SJCRH30 (cell line): ENCODE results near the gene PLK5. TPM values are rescaled to one million over a fixed set of nuclear protein-coding genes. Genes with fewer than 3 reads are reported as not detected.

Experiments
- DNase-seq, 2 experiments: peaks; one replicate each; pipeline ENCODE4 v3.0.0-alpha.2; 2015 to 2020
- H3K27ac ChIP-seq: fragments of 250-450 bp; sonication (Bioruptor Pico); 2 replicates; pipeline ENCODE4 v1.5.1; 2020; ENCODE audit warnings: mild to moderate bottlenecking, moderate library complexity
- H3K27me3 ChIP-seq: fragments of 250-450 bp; sonication (Bioruptor Pico); 2 replicates; pipeline ENCODE4 v1.5.1; 2020; ENCODE audit warnings: mild to moderate bottlenecking, moderate library complexity
- H3K36me3 ChIP-seq: fragments of 250-450 bp; sonication (Bioruptor Pico); 2 replicates; pipeline ENCODE4 v1.5.1; 2020; ENCODE audit warnings: mild to moderate bottlenecking, moderate library complexity
- H3K4me1 ChIP-seq: fragments of 250-450 bp; sonication (Bioruptor Pico); 2 replicates; pipeline ENCODE4 v1.5.1; 2020; ENCODE audit warnings: mild to moderate bottlenecking, moderate library complexity
- H3K4me3 ChIP-seq: fragments of 250-450 bp; sonication (Bioruptor Pico); 2 replicates; pipeline ENCODE4 v1.5.1; 2020; ENCODE audit warnings: mild to moderate bottlenecking, moderate library complexity
- H3K9me3 ChIP-seq: fragments of 250-450 bp; sonication (Bioruptor Pico); replicated peaks from 2 replicates; pipeline ENCODE4 v1.5.1; 2020; ENCODE audit warnings: mild to moderate bottlenecking, moderate library complexity
- total RNA-seq: library from RNA; depleted of rRNA; stranded (reverse); fragments of >200 nt; shearing (Covaris generic); gene quantifications from 2 replicates; pipeline ENCODE4 v1.2.3, GENCODE V29; 2014

The PLK5 gene
- total RNA-seq, 1 experiment from 2014 or later = not detected

DNA sequence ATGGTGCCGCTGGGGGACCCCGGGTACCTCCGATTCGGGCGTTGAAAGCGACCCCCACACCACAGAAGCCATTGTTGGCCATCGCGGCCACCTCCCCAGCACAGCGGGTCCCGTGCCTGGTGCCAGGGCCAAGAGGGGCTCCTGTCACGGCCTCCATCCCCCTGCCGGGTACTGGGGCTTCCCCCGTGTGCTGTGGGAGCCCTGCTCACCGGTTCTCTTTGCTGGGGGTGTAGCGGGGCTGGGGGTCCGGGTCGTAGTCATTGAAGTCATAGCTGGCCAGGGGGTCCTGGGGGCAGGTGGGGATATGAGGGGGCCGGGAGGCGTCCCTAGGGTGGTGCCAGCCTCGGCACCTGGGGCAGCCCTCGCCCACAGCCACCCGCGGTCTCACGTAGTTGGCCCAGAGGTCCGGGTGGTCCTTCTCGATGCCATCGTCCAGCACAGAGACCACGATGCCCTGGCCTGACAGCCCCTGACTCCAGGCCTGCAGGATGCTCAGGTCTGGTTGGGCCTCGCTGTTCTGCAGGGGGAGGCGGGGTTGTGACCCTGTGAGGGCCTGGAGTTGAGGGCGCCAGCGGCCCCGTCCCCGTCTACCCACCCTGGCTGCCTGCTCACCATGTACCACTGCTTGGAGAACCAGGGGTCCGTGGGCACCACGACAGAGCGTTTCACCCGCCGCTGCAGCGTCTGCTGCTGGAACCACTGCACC is 36.1 kb upstream of the PLK5 start:
- Histone ChIP-seq H3K4me3 (no peak overlapping the region), H3K36me3 (no peaks in the 10 kb centered on the region), H3K9me3 (no peaks in the 10 kb centered on the region), H3K27me3 (no peaks in the 10 kb centered on the region), H3K4me1 (peaks cover 6% of the 10 kb centered on the region), H3K27ac (no peak overlapping the region)
- no peak for DNase-seq

DNA sequence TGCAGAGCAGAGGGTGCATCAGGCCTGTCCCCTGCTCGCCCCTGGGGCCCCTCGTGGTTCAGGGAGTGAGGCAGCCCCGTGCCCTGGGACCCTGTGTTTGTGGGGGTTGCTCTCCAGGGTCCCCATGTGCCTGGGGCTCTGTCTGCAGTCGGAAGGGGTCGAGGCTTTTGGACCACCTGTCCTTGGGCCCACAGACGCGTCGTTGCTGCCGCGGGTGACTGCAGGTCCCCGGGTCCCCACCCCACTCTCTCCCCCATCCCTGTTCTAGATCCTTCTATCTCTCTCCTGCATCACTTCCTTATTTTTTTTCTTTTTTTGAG is 35.6 kb upstream of the PLK5 start:
- H3K4me3 ChIP-seq = no peak overlapping the region
- peaks cover 6% of the 10 kb centered on the region for H3K4me1 ChIP-seq
- DNase-seq = no peak

DNA sequence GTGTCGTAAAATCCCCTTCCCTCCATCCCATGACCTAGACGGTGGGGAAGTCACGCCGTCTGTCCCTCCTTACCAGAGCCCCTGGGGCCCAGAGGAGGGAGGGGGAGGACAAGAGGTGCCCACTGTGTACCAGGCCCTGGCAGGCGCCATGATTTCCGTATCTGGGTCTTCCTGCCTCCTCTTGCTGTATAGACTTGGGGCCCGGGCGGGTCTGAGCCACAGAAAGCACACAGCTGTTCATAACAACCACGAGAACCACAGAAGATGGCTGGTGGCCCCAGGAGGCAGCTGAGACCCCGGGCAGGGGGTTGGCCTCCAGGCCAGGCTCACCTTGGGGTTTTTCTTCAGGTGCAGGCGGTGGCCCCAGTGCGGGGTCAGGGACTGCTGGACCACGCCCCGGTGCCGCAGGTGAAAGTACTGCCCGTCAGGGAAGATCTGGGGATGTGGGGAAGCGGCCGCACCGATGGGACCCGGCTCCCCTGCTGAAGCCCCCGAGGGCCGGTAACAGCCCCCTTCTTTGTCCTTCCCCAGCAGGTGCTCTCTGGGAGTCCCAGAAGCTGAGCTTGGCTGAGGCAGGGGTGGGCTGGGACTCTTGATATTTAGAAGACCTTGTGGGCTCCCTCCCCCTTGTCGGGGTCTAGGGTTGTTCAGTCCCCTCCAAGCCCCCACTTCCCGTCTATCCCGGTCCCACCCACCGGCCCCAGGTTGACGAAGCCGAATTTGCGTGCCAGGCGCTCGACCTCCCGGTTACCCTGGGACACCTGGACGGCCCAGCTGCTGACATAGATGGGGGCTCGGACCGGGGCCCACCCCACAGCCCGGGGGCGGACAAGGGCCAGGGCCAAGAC is 34.2 kb upstream of the PLK5 start:
- Histone ChIP-seq H3K36me3 (no peaks in the 10 kb centered on the region), H3K27me3 (no peaks in the 10 kb centered on the region; the same call in 1 of the 2 replicates), H3K27ac (peak overlapping the region; percentile 17; the same call in 1 of the 2 replicates), H3K4me1 (peaks cover 6% of the 10 kb centered on the region), H3K4me3 (peak overlapping the region; percentile 60), H3K9me3 (no peaks in the 10 kb centered on the region)
- peak; percentile 32 to 50 for DNase-seq

More for the DNA sequence above, 35.6 kb upstream of the PLK5 start:
- no peaks in the 10 kb centered on the region for H3K36me3 ChIP-seq
- no peak overlapping the region for H3K27ac ChIP-seq
- H3K9me3 ChIP-seq = no peaks in the 10 kb centered on the region
- no peaks in the 10 kb centered on the region for H3K27me3 ChIP-seq

DNA sequence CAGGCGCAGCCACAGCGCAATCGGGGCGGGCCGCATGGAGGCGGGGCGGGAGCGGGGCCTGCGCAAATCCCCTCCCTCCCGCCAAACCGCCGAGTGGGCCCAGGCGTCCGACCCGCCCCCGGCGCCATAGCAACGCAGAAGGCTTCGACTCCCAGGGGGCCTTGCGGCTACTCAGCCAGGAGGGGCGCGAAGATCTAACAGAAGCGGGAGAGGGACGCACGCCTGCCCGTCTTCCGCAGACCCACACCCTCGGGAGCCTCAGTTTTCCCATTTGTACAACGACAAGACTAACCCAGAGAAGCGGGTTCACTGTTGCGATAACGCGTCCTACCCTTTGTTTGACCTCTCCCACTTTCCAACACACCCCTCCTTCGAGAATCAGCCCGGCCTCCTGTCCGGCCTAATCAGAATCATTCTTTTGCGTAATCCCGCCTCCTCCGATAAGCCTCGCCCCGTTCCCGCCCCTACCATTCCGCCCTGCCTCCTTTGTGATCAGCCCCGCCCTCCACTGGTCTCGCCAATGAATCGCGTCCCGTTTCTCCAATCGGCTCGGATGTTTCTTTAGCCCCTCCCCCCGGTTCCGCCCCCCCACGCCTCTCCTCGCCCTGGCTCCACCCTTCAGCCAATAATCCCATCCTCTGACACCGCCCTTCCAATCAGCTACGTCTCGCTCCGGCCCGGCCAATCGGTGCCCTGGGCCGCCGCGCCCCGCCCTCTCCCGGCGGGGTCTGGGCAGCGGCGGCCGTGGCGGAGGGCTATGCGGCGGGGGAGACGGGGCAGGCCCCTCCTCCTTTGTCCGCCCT is 33.4 kb upstream of the PLK5 start, which contains the start of gene PCSK4:
Gene PCSK4, minus strand, starts transcription at position 40 of the 803 bp plus-strand sequence. Its CDS starts 4 bp downstream, at position 36.
- peak within 1 kb of the TSS; percentile 17; the same call in 1 of the 2 replicates for H3K27ac ChIP-seq

DNA sequence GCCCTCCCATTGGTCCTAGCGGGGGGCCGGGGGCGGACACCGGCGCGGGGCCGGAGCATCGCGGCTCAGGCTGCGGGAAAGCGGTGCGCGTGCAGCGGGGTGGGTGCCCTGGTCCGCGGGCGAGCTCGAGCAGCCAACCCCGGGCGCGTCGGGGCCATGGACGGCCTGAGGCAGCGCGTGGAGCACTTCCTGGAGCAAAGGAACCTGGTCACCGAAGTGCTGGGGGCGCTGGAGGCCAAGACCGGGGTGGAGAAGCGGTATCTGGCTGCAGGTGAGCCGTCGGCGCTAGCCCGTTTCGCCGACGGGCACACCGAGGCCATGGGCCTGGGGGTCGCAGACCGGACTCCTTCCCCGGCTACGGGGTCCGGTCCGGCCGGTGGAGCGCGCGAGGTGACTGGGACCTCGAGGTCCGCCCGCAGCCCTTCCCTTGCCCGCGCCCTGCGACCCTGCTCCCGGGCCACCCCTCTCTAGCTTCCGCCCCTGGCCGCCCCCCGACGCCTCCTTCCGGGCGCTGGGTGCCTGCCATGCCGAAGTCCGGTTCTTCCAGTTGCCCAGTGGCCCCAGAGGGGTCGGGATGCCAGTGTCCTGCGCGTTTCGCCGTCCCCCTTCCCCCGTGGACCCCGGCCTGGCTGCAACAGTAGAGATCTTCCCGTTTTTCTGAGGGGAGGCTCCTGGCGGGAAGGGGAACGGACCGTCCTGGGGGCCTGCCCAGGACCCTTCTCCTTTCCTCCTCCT is 32.6 kb upstream of the PLK5 start, which contains the start of gene REEP6:
Gene REEP6, plus strand, starts transcription at position 68 of the 735 bp plus-strand sequence. Its CDS starts 89 bp downstream, at position 157.
- peak within 1 kb of the TSS; percentile 60 for H3K4me3 ChIP-seq
- H3K27ac ChIP-seq = peak within 1 kb of the TSS; percentile 17; the same call in 1 of the 2 replicates
- H3K9me3 ChIP-seq = no peaks in the 10 kb centered on the region
- peaks cover 6% of the 10 kb centered on the region for H3K4me1 ChIP-seq
- no peak for DNase-seq
- H3K36me3 ChIP-seq = no peaks in the 10 kb centered on the region
- no peaks in the 10 kb centered on the region; the same call in 1 of the 2 replicates for H3K27me3 ChIP-seq

More for the DNA sequence above, 33.4 kb upstream of the PLK5 start, which contains the start of gene PCSK4:
- Histone ChIP-seq H3K9me3 (no peaks in the 10 kb centered on the region), H3K4me3 (peak within 1 kb of the TSS; percentile 60), H3K27me3 (no peaks in the 10 kb centered on the region; the same call in 1 of the 2 replicates), H3K4me1 (peaks cover 6% of the 10 kb centered on the region), H3K36me3 (no peaks in the 10 kb centered on the region)
- peak; percentile 98 to 99 for DNase-seq

DNA sequence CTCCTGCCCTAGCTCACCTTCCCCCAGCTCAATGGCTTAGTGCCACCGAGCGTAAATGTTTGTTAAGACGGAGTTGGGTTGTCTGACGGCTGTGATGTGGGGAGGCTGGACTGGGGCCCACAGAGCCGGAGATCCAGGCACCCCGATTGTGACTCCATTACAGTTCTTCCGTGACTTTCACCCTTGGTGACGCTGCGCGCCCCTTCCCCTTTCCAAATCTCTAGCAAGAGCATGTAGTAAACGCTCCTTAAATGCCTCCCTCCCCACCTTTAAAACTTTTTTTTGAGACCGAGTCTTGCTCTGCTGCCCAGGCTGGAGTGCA is 32.1 kb upstream of the PLK5 start:
- DNase-seq = no peak
- no peaks in the 10 kb centered on the region for H3K36me3 ChIP-seq
- no peak overlapping the region for H3K4me3 ChIP-seq
- no peaks in the 10 kb centered on the region for H3K9me3 ChIP-seq
- H3K4me1 ChIP-seq = peaks cover 6% of the 10 kb centered on the region
- H3K27me3 ChIP-seq = no peaks in the 10 kb centered on the region; the same call in 1 of the 2 replicates
- no peak overlapping the region for H3K27ac ChIP-seq

DNA sequence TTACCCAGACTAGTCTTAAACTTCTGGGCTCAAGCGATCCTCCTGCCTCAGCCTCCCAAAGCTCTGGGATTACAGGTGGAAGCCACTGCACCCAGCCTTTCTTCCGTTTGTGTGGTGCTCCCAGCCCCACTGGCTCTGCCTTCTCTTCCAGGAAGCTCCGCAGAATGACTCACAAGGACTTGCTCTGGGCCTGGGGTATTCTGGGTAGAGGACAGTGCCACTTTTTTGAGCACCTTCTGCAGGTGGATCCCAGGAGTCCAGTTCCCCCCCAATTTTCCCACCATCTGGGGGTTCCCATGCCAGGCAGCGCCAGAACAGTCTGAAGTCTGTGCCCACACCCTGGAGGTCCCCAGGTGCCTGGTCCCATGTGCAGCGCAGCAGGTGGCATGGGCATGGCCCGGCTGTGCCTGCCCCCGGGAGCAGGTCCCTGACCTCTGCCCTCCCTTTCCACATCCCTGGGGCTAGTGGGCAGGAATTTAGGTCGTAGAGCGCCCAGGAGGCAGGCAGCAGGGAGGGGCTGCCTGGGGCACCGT is 31.3 kb upstream of the PLK5 start:
- Histone ChIP-seq H3K27ac (no peak overlapping the region), H3K4me1 (peaks cover 6% of the 10 kb centered on the region), H3K27me3 (no peaks in the 10 kb centered on the region; the same call in 1 of the 2 replicates), H3K36me3 (no peaks in the 10 kb centered on the region), H3K4me3 (no peak overlapping the region), H3K9me3 (no peaks in the 10 kb centered on the region)
- DNase-seq = no peak

DNA sequence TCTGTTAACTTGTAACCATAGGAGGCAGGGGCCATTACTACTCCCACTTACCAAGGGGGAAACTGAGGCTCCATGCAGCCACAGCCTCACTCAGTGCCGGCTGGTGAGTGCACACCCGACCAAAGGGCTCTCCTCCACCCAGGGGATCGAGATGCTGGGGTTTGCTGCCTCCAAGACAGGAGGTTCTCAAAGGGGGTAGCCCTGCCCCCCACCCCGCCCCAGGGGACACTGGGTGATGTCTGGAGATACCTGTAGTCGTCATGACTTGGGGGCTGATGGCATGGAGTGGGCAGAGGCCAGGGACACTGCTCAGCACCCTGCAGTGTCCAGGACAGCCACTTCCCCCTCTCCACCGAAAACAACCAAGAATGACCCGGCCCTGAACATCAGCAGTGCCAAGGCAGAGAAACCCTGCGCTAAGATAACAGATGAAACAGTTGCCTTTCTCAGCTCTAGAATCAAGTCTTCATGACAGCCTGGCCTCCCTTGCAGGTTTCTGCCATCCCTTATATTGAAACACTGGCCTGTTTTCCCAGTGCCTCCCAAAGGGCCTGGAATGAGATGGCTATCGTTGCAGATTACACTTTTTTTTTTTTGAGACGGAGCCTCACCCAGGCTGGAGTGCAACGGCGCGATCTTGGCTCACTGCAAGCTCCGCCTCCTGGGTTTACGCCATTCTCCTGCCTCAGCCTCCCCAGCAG is 29.6 kb upstream of the PLK5 start:
- no peak for DNase-seq
- H3K36me3 ChIP-seq = no peaks in the 10 kb centered on the region
- no peaks in the 10 kb centered on the region; the same call in 1 of the 2 replicates for H3K27me3 ChIP-seq
- H3K4me3 ChIP-seq = no peak overlapping the region
- no peak overlapping the region for H3K27ac ChIP-seq
- peaks cover 6% of the 10 kb centered on the region for H3K4me1 ChIP-seq
- no peaks in the 10 kb centered on the region for H3K9me3 ChIP-seq

DNA sequence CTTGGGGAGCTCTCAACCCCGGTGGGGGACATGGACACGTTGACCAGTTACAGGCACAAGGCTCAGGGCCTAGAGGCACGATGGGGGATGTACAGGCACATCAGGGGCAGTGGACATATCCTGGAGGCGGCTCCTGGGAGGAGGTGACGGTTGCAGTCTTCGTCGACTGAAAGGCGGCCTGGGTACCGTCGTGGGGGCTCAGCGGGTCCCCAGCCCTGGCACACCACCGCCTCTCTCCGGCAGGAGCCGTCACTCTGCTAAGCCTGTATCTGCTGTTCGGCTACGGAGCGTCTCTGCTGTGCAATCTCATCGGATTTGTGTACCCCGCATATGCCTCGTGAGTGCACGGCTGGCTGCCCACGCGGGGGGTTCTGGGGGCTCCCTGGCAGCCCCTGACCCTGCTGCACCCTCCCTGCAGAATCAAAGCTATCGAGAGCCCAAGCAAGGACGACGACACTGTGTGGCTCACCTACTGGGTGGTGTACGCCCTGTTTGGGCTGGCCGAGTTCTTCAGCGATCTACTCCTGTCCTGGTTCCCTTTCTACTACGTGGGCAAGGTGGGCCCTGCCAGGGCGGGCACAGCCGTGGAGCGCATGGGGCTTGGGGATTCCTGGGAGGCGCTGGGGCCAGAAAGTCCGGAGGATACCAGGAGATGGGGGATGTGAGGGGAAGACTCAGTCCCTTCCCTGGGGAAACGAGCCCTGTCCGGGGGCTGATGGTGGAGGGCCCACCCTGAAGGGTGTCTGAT is 28.7 kb upstream of the PLK5 start:
- DNase-seq = no peak
- Histone ChIP-seq H3K36me3 (no peaks in the 10 kb centered on the region), H3K4me1 (no peaks in the 10 kb centered on the region), H3K9me3 (no peaks in the 10 kb centered on the region), H3K4me3 (no peak overlapping the region), H3K27me3 (no peaks in the 10 kb centered on the region; the same call in 1 of the 2 replicates), H3K27ac (no peak overlapping the region)

DNA sequence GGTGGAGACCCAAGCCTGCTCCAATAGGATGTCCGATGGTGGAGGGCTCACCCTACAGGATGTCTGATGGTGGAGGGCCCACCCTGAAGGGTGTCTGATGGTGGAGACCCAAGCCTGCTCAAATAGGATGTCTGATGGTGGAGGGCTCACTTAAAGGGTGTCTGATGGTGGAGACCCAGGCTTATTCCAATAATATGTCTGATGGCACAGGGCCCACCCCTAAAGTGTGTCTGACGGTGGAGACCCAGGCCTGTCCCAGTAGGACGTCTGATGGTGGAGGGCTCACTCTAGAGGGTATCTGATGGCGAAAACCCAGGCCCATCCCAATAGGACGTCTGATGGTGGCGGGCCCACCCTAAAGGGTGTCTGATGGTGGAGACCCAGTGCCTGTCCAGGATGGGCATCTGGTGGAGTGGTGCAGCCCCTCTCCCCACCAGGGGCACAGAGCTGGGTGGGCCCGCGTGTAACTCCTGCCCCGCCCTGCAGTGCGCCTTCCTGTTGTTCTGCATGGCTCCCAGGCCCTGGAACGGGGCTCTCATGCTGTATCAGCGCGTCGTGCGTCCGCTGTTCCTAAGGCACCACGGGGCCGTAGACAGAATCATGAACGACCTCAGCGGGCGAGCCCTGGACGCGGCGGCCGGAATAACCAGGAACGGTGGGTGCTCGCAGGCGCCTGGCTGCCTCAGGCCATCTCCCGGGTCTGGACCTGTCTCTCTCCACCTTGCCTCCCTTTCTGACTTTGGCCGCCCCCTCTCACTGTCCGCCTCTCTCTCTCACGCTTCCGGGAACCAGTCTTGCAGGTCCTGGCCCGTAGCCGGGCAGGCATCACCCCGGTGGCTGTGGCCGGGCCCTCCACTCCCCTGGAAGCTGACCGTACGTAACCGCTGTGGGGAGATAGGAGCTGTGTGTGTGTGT is 27.8 kb upstream of the PLK5 start:
- Histone ChIP-seq H3K36me3 (no peaks in the 10 kb centered on the region), H3K4me1 (peaks cover 2% of the 10 kb centered on the region; the same call in 1 of the 2 replicates), H3K9me3 (no peaks in the 10 kb centered on the region), H3K4me3 (no peak overlapping the region), H3K27ac (no peak overlapping the region), H3K27me3 (peaks cover 1% of the 10 kb centered on the region; the same call in 1 of the 2 replicates)
- no peak for DNase-seq

DNA sequence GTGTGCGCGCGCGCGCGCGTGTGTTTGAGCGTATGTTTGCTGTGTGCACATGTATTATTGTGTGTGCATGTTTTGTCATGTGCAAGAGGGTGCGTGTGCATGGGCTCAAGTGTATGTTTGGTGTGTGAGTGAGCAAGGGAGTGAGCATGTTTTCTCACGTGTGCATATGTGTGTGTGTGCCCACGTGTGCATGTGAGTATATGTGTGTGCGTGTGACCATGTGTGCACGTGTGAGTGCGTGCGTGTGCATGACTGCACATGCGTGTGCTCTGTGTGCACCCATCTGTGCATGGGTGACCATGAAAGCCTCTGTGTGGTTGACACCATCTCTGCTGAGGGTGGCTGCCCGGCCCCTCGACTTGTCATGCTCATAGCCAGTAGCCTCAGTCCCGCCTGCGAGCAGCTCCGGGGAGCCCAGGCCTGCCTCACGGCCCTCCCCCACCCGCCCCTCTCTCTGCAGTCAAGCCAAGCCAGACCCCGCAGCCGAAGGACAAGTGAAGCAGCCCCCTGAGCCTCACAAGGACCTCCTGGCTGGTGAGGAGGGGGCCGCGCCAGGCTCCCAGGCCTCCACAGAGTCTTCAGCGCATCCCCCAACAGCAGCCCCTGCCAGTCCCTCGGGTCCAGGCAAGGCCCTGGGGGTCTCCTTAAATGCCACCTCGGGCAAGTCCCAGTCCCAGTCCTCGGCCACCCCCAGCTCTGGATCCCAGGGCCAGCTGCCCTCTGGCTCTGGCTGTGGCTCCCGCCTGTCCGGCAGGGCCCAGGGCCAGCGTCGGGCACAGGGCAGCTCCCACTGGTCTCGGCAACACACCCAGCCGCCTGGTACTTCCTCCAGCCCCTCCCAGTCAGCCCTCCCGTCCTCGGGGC is 26.9 kb upstream of the PLK5 start:
- Histone ChIP-seq H3K4me3 (no peak overlapping the region), H3K9me3 (no peaks in the 10 kb centered on the region), H3K36me3 (no peaks in the 10 kb centered on the region), H3K4me1 (peaks cover 4% of the 10 kb centered on the region; the same call in 1 of the 2 replicates), H3K27me3 (peaks cover 8% of the 10 kb centered on the region; the same call in 1 of the 2 replicates), H3K27ac (no peak overlapping the region)
- DNase-seq = no peak
